ENCODE results near the gene SPATA46.
A peak's percentile ranks its signal among the peaks of the same experiment; 100 is the strongest.
"Not testable (repeated sequence)": the region's sequence is repeated elsewhere in the genome, so short reads cannot be mapped to it uniquely, and the experiment has no call there.

SPATA46 gene

DNA sequence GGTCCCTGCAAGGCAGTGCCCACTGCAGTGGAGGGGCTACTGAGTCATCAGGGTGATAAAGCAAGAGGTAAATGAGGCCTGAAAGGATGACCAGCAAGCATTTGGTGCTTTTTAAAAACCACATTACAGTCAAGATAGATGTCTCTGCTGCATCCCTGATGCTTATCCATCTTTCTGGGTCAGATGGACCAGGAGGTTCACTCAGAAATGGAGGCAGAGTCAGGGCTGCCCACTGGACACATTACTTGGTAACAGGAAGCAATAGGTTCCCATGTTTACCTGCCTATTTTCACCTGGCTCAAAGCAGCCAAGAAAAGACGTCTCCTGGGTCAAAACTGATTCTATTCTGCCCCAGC, 3.6 kb downstream of the SPATA46 start:
- no peak for DNase-seq

DNA sequence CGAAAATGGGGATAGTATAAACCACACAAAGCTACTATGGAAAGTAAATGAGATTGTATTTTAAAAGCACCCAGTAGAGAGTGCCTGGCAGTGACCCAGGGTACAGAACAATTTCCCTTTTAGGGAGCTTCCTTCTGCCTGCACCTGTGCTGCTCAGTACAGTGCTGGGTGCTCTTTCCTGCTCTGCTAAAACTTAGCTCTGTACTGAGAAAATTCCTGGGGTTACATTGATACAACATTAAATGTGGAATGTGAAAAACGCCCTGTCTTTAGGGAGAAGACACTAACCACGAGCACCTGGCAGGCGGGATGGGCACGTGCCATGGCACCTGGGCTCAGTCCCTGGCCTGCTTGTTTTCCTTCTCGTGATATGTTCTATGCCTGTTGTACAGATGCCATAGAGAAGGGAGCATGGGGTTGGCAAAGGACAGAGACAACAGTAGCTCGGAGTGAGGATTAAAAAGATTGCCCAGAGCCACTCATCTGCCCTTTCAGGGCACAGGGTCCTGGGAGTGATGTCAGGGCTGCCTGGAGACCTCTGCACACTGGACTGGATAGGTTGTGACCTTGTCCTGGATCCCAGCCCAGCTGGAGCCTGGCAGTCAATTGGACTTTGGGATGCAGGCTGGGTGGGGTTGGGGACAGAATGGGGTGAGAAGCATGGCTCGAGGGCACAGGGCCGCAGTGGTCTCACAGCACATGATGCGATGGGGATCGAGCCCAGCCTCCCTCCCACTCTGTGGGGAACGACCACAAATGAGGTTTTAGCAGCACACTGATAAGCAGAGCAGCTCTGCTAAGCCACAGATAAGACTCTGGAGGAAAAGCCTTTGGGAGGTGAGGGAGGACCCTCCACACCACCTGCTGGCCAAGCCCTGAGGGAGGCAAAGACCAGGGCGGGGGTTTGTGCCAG, 4.2 kb downstream of the SPATA46 start:
- DNase-seq = no peak

DNA sequence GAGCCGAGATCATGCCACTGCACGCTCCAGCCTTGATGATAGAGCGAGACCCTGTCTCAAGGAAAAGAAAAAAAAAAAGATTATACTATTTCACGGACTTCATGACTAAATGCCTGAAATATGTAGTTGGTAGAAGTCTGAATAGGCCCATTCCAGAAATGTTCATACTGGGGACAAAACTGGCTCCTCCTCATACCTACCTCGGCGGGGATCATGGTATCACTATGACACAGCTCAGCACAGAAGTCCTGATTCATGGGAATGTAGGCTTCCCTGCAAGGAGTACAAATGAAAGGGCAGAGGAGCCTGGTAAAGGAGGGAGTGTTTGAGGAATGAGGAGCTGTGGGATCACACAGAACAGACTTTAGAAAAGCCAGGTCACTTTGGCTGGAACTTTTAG, 5.0 kb downstream of the SPATA46 start:
- DNase-seq = no peak

DNA sequence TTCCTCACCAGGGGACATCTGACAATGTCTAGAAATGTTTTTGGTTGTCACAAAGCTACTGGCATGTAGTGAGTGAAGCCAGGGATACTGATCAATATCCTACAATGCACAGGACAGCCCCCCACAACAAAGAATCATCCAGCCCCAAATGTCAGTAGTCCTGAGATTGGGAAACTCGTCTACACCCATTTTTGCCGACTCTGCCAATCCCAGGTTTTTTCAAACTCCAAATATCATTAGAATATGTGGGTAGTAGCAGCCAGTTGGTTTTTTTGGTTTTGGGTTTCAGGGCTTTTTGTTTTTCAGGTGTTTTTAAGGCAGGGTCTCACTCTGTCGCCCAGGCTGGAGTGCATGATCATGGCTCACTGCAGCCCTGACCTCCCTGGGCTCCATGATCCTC, 5.9 kb downstream of the SPATA46 start:
- DNase-seq = no peak

DNA sequence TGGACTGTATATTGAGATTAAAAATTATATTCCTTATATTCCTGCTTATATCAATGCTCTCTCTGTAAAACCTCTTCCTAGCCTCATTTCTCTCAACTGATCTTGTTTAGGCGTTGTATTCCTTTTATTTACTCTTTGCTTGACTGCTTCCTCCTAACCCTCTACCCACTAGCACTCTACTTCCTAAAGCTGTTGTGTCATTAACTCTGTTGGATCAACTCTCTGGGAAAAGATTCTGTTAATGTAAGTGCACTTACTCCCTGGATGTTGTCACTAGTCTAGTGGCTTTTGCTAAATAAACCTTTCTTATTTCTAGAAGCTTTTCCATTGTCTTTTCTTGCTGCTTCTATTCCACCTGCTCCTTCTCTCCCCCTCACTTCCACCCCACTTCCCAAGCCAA, 6.5 kb downstream of the SPATA46 start:
- no peak for DNase-seq

DNA sequence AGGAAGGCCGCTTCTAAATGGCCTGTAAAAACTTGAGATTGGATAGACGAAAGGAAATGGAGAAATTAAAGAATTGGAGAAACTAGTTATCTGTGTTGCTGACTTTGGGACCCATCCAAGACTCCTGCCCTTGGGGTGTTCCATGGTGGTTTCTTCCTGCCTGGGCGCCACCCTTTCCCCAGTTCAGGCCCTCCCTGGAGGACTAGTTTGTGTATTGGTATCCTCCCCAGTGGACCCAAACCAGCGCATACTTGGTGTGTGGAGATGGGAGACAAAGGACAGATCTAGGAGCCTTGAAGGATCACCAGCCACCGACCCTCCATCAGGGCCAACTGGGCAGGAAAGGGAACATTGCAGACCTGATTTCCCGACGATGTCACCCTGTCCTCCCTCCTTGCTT, 7.1 kb downstream of the SPATA46 start:
- no peak for DNase-seq

DNA sequence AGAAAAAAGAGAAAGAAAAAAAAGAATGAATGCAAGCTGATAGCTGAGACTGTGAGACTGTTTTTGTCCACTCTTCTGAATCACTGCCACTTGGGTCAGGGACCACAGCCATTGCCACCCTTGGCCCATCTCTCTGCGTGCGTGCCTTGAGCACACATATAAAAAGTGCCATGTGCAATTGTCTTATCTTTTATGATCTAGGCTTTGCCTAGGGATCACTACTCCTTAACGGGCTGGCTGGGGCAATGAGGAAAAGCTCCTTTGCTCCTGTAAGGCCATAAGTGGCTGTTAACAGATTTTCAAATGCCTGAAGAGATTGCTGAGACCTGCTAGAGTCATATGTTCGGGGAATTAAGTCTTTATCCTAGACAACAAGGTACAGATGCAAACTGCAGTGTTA, 8.2 kb downstream of the SPATA46 start:
- DNase-seq = no peak

DNA sequence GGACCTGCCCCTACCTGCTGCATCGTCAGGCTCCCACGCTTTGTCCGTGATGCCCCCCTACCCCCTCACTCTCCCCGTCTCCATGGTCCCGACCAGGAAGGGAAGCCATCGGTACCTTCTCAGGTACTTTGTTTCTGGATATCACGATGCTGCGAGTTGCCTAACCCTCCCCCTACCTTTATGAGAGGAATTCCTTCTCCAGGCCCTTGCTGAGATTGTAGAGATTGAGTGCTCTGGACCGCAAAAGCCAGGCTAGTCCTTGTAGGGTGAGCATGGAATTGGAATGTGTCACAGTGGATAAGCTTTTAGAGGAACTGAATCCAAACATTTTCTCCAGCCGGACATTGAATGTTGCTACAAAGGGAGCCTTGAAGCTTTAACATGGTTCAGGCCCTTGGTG, 8.9 kb downstream of the SPATA46 start:
- DNase-seq = no peak

DNA sequence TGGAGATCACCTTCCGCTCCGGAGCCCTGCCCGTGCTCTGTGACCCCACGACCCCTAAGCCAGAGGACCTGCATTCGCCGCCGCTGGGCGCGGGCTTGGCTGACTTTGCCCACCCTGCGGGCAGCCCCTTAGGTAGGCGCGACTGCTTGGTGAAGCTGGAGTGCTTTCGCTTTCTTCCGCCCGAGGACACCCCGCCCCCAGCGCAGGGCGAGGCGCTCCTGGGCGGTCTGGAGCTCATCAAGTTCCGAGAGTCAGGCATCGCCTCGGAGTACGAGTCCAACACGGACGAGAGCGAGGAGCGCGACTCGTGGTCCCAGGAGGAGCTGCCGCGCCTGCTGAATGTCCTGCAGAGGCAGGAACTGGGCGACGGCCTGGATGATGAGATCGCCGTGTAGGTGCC, 9.6 kb downstream of the SPATA46 start:
- DNase-seq = no peak

DNA sequence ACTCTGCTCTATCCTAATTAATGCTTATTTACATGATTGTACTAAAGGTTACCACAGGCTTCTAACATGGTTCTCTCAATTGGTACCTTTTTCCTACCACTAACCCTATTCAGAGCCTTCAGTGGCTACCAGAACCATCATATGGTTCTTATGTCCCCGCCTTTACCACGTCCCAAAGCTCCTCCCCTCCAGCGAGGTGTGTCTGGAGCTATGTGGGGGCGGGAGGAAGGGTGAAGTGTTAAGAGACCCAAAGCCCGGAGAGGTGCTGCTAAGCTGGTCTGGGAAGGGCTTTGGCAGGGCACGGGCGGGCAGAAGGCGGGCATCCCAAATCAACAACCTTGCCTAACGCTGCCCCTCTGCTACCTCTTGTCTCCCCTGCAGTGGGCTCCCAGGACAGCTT, 10.0 kb downstream of the SPATA46 start:
- no peak for DNase-seq

DNA sequence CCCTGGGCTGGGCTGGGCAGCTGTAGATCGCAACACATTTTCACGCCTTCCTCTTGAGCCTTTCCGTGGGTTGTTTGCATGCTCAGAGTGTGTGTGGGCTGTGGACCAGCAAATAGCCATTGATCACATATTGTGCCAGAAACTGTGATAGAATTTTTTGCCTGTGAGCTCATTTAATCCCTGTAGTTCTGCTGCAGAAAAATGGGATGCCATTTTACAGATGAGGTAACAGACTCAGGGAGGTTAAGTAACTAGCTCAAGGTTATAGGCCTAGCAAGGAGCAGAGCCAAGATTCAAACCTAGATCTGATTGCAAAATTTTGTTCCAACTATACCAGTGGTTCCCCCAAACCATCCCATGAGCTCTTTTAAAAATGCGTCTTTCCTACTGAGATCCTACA, 10.5 kb downstream of the SPATA46 start:
- DNase-seq = no peak

DNA sequence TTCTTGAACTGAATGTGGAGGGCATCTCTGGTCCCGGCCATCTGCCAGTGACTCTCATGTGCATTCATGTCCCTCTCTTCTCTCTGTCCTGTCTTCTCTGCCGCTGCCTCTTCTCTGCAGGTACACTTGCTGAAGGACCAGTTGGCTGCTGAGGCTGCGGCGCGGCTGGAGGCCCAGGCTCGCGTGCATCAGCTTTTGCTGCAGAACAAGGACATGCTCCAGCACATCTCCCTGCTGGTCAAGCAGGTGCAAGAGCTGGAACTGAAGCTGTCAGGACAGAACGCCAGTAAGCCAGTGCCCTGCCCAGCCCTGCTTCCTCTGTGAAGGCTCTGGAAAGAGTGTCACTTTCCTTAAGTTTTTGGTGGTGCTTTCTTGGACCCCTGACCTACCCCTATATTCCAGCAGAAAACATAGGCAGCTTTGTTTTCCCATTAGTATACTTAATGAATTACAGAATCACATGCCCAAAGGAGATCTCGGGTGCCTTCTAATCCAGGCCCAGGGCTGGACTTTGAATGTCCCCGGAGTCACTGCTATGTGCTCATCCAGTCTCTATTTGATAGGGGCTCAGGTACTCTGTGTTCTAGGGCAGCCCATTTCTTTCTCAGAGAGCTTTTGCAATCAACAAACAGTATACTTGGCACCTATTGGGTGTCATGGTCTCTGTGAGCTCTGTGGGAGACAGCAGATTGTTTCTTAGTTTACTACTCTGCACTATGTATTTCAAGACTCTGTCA, 11.2 kb downstream of the SPATA46 start:
- no peak for DNase-seq

DNA sequence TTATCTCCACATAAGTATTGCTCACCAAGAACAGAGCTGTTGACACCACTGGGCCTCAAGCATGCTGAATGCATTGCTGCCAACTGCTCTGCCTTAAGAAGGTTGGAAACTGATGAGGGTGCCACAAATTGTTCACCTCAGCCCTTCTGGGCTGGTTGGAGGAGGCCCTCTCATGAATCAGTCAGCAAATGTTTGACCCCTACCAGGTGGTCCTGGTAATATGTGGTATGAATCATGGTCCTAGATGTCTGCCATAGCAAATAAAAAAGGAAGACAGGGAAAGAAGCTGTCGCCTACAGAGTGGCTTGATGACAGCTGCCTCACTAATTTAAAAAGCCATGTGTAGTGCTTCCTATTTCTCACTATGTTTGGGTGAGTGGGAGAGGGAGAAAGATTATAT, 12.2 kb downstream of the SPATA46 start:
- DNase-seq = no peak

DNA sequence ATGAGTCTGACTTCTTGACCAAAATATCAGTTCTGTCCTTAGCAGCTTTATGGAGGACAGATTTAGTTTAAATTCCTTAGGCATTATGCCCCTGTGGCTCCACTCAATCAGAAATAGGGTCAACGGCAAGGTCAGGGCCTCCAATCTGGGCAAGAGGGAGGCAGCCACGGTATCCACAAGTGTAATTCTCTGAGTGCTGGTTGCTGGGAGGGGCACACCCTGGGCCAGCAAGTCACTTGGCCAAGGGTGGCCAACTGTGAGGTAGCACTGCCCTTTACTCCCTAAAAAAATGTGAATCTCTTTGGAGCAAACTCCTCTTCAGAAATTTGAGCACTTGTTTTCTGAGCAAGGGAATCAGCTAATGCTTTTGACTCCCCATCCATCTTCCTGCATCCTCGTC, 12.8 kb downstream of the SPATA46 start:
- DNase-seq = no peak

DNA sequence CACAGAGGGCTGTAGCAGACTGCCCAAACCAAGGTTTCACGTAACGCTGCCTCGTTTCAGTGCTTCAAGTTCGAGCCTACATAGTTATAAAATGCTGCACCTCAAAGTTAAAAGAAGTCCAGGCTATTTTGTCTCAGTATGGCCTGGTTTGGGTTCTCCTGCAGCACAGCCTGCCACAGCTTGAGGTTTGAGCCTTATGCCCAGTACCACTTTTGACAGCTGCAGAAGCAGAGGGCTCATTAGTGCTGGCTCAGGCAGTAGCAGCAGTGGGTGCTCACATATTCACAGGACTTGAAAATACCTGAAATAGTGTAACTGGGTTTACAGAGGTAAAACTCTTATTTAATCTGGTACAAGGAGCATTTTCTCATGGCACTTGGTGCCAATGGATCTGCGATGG, 15.3 kb downstream of the SPATA46 start:
- DNase-seq = no peak

DNA sequence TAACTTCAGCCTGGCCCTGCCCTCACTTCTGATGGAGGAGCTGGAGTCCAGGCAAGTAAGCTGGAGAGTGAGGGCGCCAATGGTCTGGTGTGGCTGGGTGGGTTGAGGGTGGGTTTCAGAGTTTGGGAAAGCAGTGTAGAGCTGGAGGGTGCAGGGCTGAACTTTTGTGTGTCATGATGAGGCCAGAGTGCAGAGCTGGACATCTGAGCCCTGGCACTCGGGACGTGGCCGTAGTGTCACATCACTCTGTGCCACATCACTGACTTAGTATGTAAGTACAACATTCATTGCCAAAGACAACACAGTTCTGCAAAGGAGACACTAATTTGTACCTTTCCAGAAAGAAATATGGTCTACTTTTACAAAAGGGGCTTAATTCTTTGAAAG, 15.8 kb downstream of the SPATA46 start:
- DNase-seq = no peak

DNA sequence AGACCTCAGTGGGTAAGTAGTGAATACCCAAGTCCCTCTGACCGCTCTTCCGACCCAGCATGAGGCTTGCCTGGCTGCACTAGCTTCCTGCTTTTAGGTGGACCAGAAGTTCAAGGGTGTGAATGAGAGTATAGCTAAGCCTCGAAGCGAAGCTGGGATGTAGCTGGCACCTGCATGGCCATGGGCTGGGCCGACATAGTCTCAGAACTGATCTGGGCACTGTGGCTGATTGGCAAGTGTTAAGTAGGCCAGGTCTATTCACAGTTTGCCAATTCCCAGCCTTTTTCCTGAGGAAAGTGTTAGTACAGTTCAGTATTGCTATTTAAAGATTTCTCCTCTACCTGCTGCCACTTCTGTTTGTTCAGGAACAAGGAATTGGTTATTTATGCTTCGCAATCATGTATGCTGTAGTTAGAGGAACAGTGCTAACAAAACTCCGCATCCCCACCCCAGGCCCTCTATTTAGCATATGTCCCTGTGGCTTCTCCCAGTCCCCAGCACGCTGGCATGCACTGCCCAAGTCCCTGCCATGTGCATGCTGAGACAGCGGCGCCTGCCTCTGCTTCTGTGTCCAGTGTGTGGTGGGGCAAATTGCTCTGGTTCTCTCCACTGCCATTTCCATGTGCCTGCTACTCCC, 16.3 kb downstream of the SPATA46 start:
- no peak for DNase-seq

DNA sequence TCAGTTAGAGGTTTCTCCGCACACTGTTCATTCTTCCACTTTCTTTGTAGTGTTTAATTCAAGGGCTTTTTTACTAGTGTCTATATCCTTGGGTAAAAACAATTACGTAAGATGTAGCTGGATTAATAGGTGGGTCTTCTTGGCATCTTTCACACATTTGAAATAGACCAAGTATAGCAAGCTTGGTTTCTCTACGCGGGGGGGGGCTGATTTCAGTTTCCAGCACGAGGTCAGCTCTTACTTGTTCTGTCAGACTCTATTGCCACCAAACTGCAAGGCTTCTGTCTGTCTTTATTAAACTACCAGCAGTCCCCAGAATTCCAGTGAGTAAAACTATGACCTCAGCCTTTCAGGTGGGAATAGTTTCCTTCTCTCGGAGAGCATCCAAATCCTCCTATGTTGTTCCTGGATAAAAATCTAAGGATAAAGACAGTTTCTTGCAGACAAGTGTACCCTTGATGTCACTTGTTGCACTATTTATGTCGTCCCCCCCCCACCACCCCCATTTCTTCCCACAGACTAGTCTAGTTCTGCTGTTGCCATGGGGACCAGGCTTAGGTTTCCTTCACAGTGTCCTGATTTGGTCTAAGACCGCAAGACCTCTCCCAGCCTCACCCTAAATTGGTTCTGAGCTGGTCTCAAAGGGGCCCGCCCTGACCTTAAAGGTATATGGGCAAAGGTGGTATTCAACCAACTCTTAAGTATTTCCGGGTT, 17.0 kb downstream of the SPATA46 start:
- no peak for DNase-seq

DNA sequence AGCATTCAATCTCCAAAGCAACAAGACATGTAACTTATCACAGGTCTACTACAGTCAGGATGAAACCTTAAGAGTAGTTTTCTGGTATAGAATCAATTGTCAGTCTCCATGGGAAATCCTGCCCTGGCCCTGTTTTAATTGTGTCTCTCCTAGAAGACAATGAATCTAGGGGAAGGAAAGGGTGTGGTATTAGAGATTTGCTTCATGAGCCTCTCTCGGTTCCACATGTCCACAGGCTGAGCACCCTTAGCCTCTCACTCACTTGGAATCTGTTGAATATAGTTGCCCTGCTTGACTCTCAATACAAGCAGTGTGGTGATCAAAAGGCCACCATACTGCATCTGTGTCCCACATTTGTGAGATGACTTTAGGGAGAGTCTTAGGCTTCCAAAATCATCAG, 17.7 kb downstream of the SPATA46 start:
- DNase-seq = no peak

DNA sequence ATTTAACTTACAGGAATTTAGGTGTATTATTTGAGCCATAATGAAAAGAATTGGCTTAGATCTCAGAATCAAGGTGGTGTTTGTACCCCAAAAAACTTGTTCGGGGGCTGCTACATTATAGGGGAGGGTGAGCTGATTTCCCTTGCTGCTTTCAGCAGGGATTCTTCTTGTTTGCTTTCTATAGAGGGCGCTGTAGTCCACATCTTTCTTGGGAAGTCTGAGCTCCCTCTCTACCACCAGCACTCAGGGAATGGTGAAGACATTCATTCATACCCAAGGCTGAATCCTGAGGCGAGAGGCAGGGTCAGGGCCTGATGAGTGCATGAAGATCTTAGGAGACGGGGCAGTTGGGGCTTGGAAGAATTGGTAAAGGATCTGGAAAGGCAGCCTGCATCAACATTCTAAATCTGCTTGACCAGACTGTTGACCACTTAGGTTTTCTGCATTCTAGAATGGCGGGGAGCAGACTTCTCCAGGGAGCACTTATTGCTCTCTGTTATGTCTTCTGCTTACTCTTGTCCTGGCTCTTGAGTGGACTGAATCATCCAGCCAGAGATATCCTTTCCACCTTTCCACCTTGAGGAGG, 18.9 kb downstream of the SPATA46 start:
- DNase-seq = peak; percentile 39 to 57

DNA sequence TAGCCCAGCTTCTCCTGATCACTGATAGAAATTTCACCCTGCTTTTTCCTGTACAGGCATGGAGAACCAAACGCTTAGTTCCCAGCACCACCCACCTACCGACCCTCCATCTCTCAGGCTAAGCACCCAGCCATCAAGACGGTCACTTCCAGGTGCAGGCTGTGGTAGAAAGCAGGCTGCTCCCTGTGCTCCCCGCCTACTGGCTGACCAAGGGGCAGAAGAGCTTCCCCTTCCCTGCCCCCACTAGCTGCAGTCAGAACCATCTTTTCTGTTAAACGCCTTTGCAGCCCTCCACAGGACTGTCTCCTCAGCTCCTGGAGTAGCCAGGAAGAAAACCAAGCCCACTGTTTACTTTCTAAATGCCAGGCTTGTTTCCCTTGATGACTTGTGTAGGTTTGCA, 23.0 kb downstream of the SPATA46 start:
- no peak for DNase-seq

DNA sequence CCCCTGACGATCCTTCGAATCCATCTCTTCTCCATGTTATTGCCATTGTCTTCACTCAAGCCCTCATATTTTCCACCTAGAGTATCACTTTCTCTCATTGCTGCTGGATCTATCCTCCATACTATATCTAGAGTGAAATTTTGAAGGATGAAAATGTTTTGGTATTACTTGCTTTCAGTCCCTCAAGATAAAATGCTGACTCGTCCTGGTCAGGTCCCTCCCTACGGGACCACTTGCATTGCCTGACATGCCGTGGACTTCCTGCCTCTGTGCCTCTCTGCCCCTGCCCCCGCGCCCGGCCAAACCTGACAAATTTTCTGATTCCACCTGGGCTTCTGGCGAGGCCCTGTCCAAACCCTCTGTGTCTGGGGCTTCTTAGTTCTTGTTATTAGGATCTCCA, 23.6 kb downstream of the SPATA46 start:
- DNase-seq = no peak

DNA sequence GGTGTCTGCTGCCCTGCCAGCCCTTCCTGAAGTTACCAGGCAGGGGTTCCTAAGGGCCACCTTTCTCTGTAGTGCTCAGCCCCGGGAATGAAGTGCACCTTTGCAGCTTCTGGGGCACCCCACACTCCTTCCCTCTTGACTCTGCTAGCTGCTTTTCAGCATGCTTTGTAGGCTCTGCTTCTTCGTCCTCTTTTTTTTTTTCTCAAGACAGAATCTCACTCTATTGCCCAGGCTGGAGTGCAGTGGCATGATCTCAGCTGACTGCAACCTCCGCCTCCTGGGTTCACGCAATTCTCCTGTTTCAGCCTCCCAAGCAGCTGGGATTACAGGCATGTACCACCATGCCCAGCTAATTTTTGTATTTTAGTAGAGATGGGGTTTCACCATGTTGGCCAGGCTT, 24.8 kb downstream of the SPATA46 start:
- not testable (repeated sequence) for DNase-seq

Data from Kasumi-1 (cell line).